H9 (cell line): ENCODE results near the gene NPFF. TPM values are rescaled to one million over a fixed set of nuclear protein-coding genes. Genes with fewer than 3 reads are reported as not detected.
A peak's percentile ranks its signal among the peaks of the same experiment; 100 is the strongest.

Experiments used
- DNase-seq: peaks from one replicate; pipeline ENCODE4 v3.0.0-alpha.2; 2017
- H2AFZ ChIP-seq: one replicate; pipeline ENCODE4 v1.6.1; 2013; ENCODE audit warnings: mild to moderate bottlenecking, low read length, control low read depth, moderate library complexity
- H2AK5ac ChIP-seq: 2 replicates; pipeline ENCODE4 v1.6.1; 2013; ENCODE audit warnings: low read length, control low read depth, mixed read lengths; ENCODE audit not compliant: insufficient read length
- H2BK120ac ChIP-seq: one replicate; pipeline ENCODE4 v1.6.1; 2013; ENCODE audit warnings: low read depth, mild to moderate bottlenecking, low read length, control low read depth, inconsistent platforms; ENCODE audit not compliant: poor library complexity, severe bottlenecking
- H2BK12ac ChIP-seq: 2 replicates; pipeline ENCODE4 v1.6.1; 2013; ENCODE audit warnings: low read length, control low read depth, mixed read lengths, low read depth; ENCODE audit not compliant: insufficient read length
- H2BK15ac ChIP-seq: 2 replicates; pipeline ENCODE4 v1.6.1; 2013; ENCODE audit warnings: low read depth, low read length, control low read depth
- H2BK20ac ChIP-seq: one replicate; pipeline ENCODE4 v1.6.1; 2013; ENCODE audit warnings: low read depth, mild to moderate bottlenecking, low read length, control low read depth, inconsistent platforms; ENCODE audit not compliant: poor library complexity, severe bottlenecking
- H2BK5ac ChIP-seq: 2 replicates; pipeline ENCODE4 v1.6.1; 2013; ENCODE audit warnings: low read length, control low read depth, mixed read lengths; ENCODE audit not compliant: insufficient read length
- H3K14ac ChIP-seq: 2 replicates; pipeline ENCODE4 v1.6.1; 2013; ENCODE audit warnings: low read length, control low read depth; ENCODE audit not compliant: insufficient read depth
- H3K18ac ChIP-seq: 2 replicates; pipeline ENCODE4 v1.6.1; 2013; ENCODE audit warnings: low read depth, mild to moderate bottlenecking, mixed read lengths, low read length, control low read depth; ENCODE audit not compliant: insufficient read length
- H3K23ac ChIP-seq: 2 replicates; pipeline ENCODE4 v1.6.1; 2013; ENCODE audit warnings: low read length, control low read depth, mixed read lengths, low read depth; ENCODE audit not compliant: insufficient read length
- H3K23me2 ChIP-seq: 2 replicates; pipeline ENCODE4 v1.6.1; 2013; ENCODE audit warnings: low read depth, mild to moderate bottlenecking, mixed read lengths, low read length, control low read depth; ENCODE audit not compliant: insufficient read length, poor library complexity, severe bottlenecking
- H3K27ac ChIP-seq: 2 replicates; pipeline ENCODE4 v1.5.1; 2013; ENCODE audit warnings: low read length, control low read depth, mixed read lengths, low read depth; ENCODE audit not compliant: insufficient read length
- H3K27me3 ChIP-seq: 2 replicates; pipeline ENCODE4 v1.6.1; 2013; ENCODE audit warnings: low read length, control low read depth, inconsistent platforms; ENCODE audit not compliant: insufficient read depth
- H3K4ac ChIP-seq: 2 replicates; pipeline ENCODE4 v1.6.1; 2013; ENCODE audit warnings: low read depth, mild to moderate bottlenecking, control low read depth, inconsistent platforms, low read length, moderate library complexity
- H3K4me1 ChIP-seq: 2 replicates; pipeline ENCODE4 v1.6.1; 2013; ENCODE audit warnings: low read length, control low read depth, inconsistent platforms; ENCODE audit not compliant: insufficient read depth
- H3K4me2 ChIP-seq: 2 replicates; pipeline ENCODE4 v1.6.1; 2013; ENCODE audit warnings: low read length, control low read depth, mixed read lengths; ENCODE audit not compliant: insufficient read length, insufficient read depth
- H3K56ac ChIP-seq: 2 replicates; pipeline ENCODE4 v1.6.1; 2013; ENCODE audit warnings: low read depth, mild to moderate bottlenecking, mixed read lengths, low read length, control low read depth; ENCODE audit not compliant: insufficient read length
- H3K79me1 ChIP-seq: 2 replicates; pipeline ENCODE4 v1.6.1; 2013; ENCODE audit warnings: low read depth, mild to moderate bottlenecking, moderate library complexity, low read length, control low read depth, inconsistent platforms; ENCODE audit not compliant: insufficient read depth, poor library complexity, severe bottlenecking
- H3K79me2 ChIP-seq: 2 replicates; pipeline ENCODE4 v1.6.1; 2013; ENCODE audit warnings: low read length, control low read depth, inconsistent platforms; ENCODE audit not compliant: insufficient read depth
- H3K9ac ChIP-seq: 2 replicates; pipeline ENCODE4 v1.6.1; 2013; ENCODE audit warnings: low read length, control low read depth, mixed read lengths; ENCODE audit not compliant: insufficient read length; ENCODE audit errors: extremely low read depth
- H3K9me3 ChIP-seq: one replicate; pipeline ENCODE4 v1.6.1; 2013; ENCODE audit warnings: low read depth, low read length, inconsistent platforms; ENCODE audit not compliant: control insufficient read depth
- H3T11ph ChIP-seq: one replicate; pipeline ENCODE4 v1.6.1; 2013; ENCODE audit warnings: mild to moderate bottlenecking, low read length, control low read depth, inconsistent platforms
- H4K20me1 ChIP-seq: one replicate; pipeline ENCODE4 v1.6.1; 2013; ENCODE audit not compliant: control insufficient read depth, insufficient read length, insufficient read depth
- H4K5ac ChIP-seq: 2 replicates; pipeline ENCODE4 v1.6.1; 2013; ENCODE audit warnings: low read depth, mild to moderate bottlenecking, mixed read lengths, low read length, control low read depth; ENCODE audit not compliant: insufficient read length
- H4K8ac ChIP-seq: replicated peaks from 2 replicates; pipeline ENCODE4 v1.6.1; 2013; ENCODE audit warnings: low read length, control low read depth, mixed read lengths, low read depth; ENCODE audit not compliant: insufficient read length
- H4K91ac ChIP-seq: 2 replicates; pipeline ENCODE4 v1.6.1; 2013; ENCODE audit warnings: low read depth, mild to moderate bottlenecking, moderate library complexity, mixed read lengths, low read length, control low read depth; ENCODE audit not compliant: insufficient read length
- H3K27ac Mint-ChIP-seq, 3 experiments: 2 replicates in 2 of 3; 3 replicates in 1 of 3; pipeline ENCODE4 v1.8.0; 2020 to 2021; ENCODE audit warnings: mixed read lengths in 3 of 3, mild to moderate bottlenecking in 1 of 3, moderate library complexity in 1 of 3
- H3K27me3 Mint-ChIP-seq: 2 replicates; pipeline ENCODE4 v1.8.0; 2021; ENCODE audit warnings: low read depth, mild to moderate bottlenecking, moderate library complexity, mixed read lengths
- H3K36me3 Mint-ChIP-seq, 3 experiments: 2 replicates in 2 of 3; 3 replicates in 1 of 3; pipeline ENCODE4 v1.8.0; 2020 to 2021; ENCODE audit warnings: low read depth in 3 of 3, mixed read lengths in 3 of 3; ENCODE audit not compliant: insufficient read depth in 1 of 3
- H3K4me1 Mint-ChIP-seq, 2 experiments: 2 replicates each; pipeline ENCODE4 v1.8.0; 2020; ENCODE audit warnings: mixed read lengths in 2 of 2
- H3K4me3 Mint-ChIP-seq, 2 experiments: 2 replicates in 1 of 2; 3 replicates in 1 of 2; pipeline ENCODE4 v1.8.0; 2020 to 2021; ENCODE audit warnings: mild to moderate bottlenecking in 2 of 2, mixed read lengths in 2 of 2, moderate library complexity in 1 of 2
- H3K9me3 Mint-ChIP-seq, 2 experiments: 2 replicates in 1 of 2; 3 replicates in 1 of 2; pipeline ENCODE4 v1.8.0; 2020; ENCODE audit warnings: mild to moderate bottlenecking in 2 of 2, mixed read lengths in 2 of 2, moderate library complexity in 1 of 2
- CTCF ChIP-seq: fragments of 200-600 bp; sonication (generic); conservative IDR thresholded peaks from 3 replicates; pipeline ENCODE4 v1.8.0; 2021; ENCODE audit warnings: antibody characterized with exemption, mild to moderate bottlenecking
- WGBS: extraction: QIAGEN DNeasy Blood & Tissue Kit; methylation state at CpG from one replicate; pipeline ENCODE4 v1.1.7; 2013; ENCODE audit warnings: missing lambda C conversion rate, low lambda C conversion rate, mixed read lengths; ENCODE audit not compliant: insufficient read length; ENCODE audit errors: extremely low coverage; 5-methylcytosine and 5-hydroxymethylcytosine counted together
- total RNA-seq: library from RNA; stranded (reverse); gene quantifications from 2 replicates; pipeline ENCODE4 v1.2.1, GENCODE V29; 2021

NPFF gene
- total RNA-seq, 1 experiment from 2014 or later = not detected

GRCh38 chr12:53538209-53538689 lies 31.0 kb upstream of the NPFF start:
- no peak overlapping the region for H2BK120ac ChIP-seq
- no peak overlapping the region for H3K9ac ChIP-seq
- WGBS = no CpG with 5 or more reads among the region's 1 CpG
- no peak overlapping the region for H3K4ac ChIP-seq
- no peaks in the 10 kb centered on the region for H3K27me3 Mint-ChIP-seq
- H3K4me3 Mint-ChIP-seq = no peak overlapping the region
- H2AK5ac ChIP-seq = no peak overlapping the region
- no peak overlapping the region for H2AFZ ChIP-seq
- H3K9me3 ChIP-seq = no peaks in the 10 kb centered on the region
- no peaks in the 10 kb centered on the region for H3K9me3 Mint-ChIP-seq
- no peak overlapping the region for H2BK12ac ChIP-seq
- 0 out of 7 replicates have a peak overlapping the region, but pooled peaks of 1 of the 3 experiments have one; percentile 5 for H3K27ac Mint-ChIP-seq
- no peaks in the 10 kb centered on the region for H3K27me3 ChIP-seq
- TF ChIP-seq CTCF = no peak
- no peaks in the 10 kb centered on the region for H4K20me1 ChIP-seq
- no peaks in the 10 kb centered on the region for H3K79me2 ChIP-seq
- H3K4me1 ChIP-seq = no peaks in the 10 kb centered on the region
- H4K91ac ChIP-seq = no peak overlapping the region
- H3K56ac ChIP-seq = no peak overlapping the region
- no peak overlapping the region for H3K27ac ChIP-seq
- no peak overlapping the region for H3K4me2 ChIP-seq
- H3K79me1 ChIP-seq = no peaks in the 10 kb centered on the region
- H3K4me1 Mint-ChIP-seq = no peaks in the 10 kb centered on the region
- H3K14ac ChIP-seq = no peak overlapping the region
- H3T11ph ChIP-seq = no peak overlapping the region
- no peak for DNase-seq
- H2BK15ac ChIP-seq = no peak overlapping the region
- H3K36me3 Mint-ChIP-seq = peaks cover 3 to 32% (median 19%) of the 10 kb centered on the region in 3 experiments; a peak in 6 of 7 replicates
- H4K8ac ChIP-seq = no peak overlapping the region
- no peak overlapping the region for H3K23ac ChIP-seq
- H2BK5ac ChIP-seq = no peak overlapping the region
- no peak overlapping the region for H2BK20ac ChIP-seq
- no peaks in the 10 kb centered on the region for H3K23me2 ChIP-seq
- H4K5ac ChIP-seq = no peak overlapping the region
- H3K18ac ChIP-seq = no peak overlapping the region
